Measurements from ENCODE around the gene SLC17A5. TPM values are rescaled to one million over a fixed set of nuclear protein-coding genes. Genes with fewer than 3 reads are reported as not detected.

SLC17A5 gene
- total RNA-seq, 1 donor from 2014 or later: 8.1 TPM

- DNase-seq (ENCODE audit: low spot score, unreplicated experiment): no peak
- Mint-ChIP-seq H3K4me1 (ENCODE audit: low read depth) (peaks cover 1% of the 10 kb centered on the region), H3K9me3 (ENCODE audit: low read depth) (no peaks in the 10 kb centered on the region), H3K36me3 (ENCODE audit: insufficient read depth) (no peaks in the 10 kb centered on the region), H3K27me3 (peaks cover 9% of the 10 kb centered on the region), H3K27ac (no peak overlapping the region), H3K4me3 (ENCODE audit: low read depth) (no peak overlapping the region)
- TF ChIP-seq CTCF (IDR thresholded peaks at IDR 0.05; ENCODE audit: unreplicated experiment): no peak
Observed at GRCh38 chr6:73671911-73672685, 18.3 kb upstream of the SLC17A5 start.

GRCh38 chr6:73669005-73669404, 15.2 kb upstream of the SLC17A5 start:
- no peak overlapping the region for H3K4me3 Mint-ChIP-seq (ENCODE audit: low read depth)
- no peak for DNase-seq (ENCODE audit: low spot score, unreplicated experiment)
- H3K36me3 Mint-ChIP-seq (ENCODE audit: insufficient read depth): no peaks in the 10 kb centered on the region
- peaks cover 4% of the 10 kb centered on the region for H3K4me1 Mint-ChIP-seq (ENCODE audit: low read depth)
- H3K9me3 Mint-ChIP-seq (ENCODE audit: low read depth): no peaks in the 10 kb centered on the region
- TF ChIP-seq CTCF (IDR thresholded peaks at IDR 0.05; ENCODE audit: unreplicated experiment): no peak
- no peak overlapping the region for H3K27ac Mint-ChIP-seq
- peaks cover 20% of the 10 kb centered on the region for H3K27me3 Mint-ChIP-seq

GRCh38 chr6:73667798-73668197, 14.0 kb upstream of the SLC17A5 start:
- H3K36me3 Mint-ChIP-seq (ENCODE audit: insufficient read depth): no peaks in the 10 kb centered on the region
- H3K27ac Mint-ChIP-seq: no peak overlapping the region
- TF ChIP-seq CTCF (IDR thresholded peaks at IDR 0.05; ENCODE audit: unreplicated experiment): no peak
- DNase-seq (ENCODE audit: low spot score, unreplicated experiment): no peak
- no peaks in the 10 kb centered on the region for H3K9me3 Mint-ChIP-seq (ENCODE audit: low read depth)
- peaks cover 20% of the 10 kb centered on the region for H3K27me3 Mint-ChIP-seq
- H3K4me1 Mint-ChIP-seq (ENCODE audit: low read depth): peaks cover 4% of the 10 kb centered on the region
- no peak overlapping the region for H3K4me3 Mint-ChIP-seq (ENCODE audit: low read depth)

GRCh38 chr6:73666393-73666792, 12.6 kb upstream of the SLC17A5 start:
- Mint-ChIP-seq H3K4me1 (ENCODE audit: low read depth) (peaks cover 4% of the 10 kb centered on the region), H3K36me3 (ENCODE audit: insufficient read depth) (no peaks in the 10 kb centered on the region), H3K27me3 (peaks cover 20% of the 10 kb centered on the region), H3K27ac (no peak overlapping the region), H3K9me3 (ENCODE audit: low read depth) (no peaks in the 10 kb centered on the region), H3K4me3 (ENCODE audit: low read depth) (no peak overlapping the region)
- TF ChIP-seq CTCF (IDR thresholded peaks at IDR 0.05; ENCODE audit: unreplicated experiment): no peak
- no peak for DNase-seq (ENCODE audit: low spot score, unreplicated experiment)

- H3K27me3 Mint-ChIP-seq: peaks cover 19% of the 10 kb centered on the region
- H3K4me3 Mint-ChIP-seq (ENCODE audit: low read depth): no peak overlapping the region
- H3K4me1 Mint-ChIP-seq (ENCODE audit: low read depth): peaks cover 4% of the 10 kb centered on the region
- DNase-seq (ENCODE audit: low spot score, unreplicated experiment): no peak
- H3K36me3 Mint-ChIP-seq (ENCODE audit: insufficient read depth): no peaks in the 10 kb centered on the region
- TF ChIP-seq CTCF (IDR thresholded peaks at IDR 0.05; ENCODE audit: unreplicated experiment): no peak
- H3K9me3 Mint-ChIP-seq (ENCODE audit: low read depth): no peaks in the 10 kb centered on the region
- no peak overlapping the region for H3K27ac Mint-ChIP-seq
Observed at GRCh38 chr6:73665686-73666319, 12.0 kb upstream of the SLC17A5 start.

Measured in progenitor cell of endocrine pancreas (in vitro differentiated cells).